AG04449 (cell line): ENCODE results near the gene CAPN5.

Experiments
- CTCF ChIA-PET: fragments of 350-600 bp; formaldehyde crosslinking; extraction: SDS; loops from one replicate; lab custom pipeline; 2021; ENCODE audit warnings: antibody characterized with exemption; lab: Yijun Ruan, JAX
- POLR2A ChIA-PET: fragments of 400-600, 350-600 bp; formaldehyde crosslinking; extraction: SDS; loops from one replicate; lab custom pipeline; 2020; ENCODE audit warnings: antibody characterized with exemption, inconsistent platforms; lab: Yijun Ruan, JAX
- DNase-seq: peaks from one replicate; pipeline ENCODE4 v3.0.0-alpha.2; 2010; ENCODE audit warnings: low read depth, low spot score
- H3K4me3 ChIP-seq: 2 replicates; pipeline ENCODE4 v1.5.1; 2011; ENCODE audit warnings: low read depth, mild to moderate bottlenecking, control low read depth, low read length
- CTCF ChIP-seq: IDR thresholded peaks from one replicate; pipeline ENCODE4 v1.5.1; 2011; ENCODE audit warnings: mild to moderate bottlenecking, moderate library complexity, low read length, control low read depth, inconsistent platforms; ENCODE audit not compliant: insufficient read depth; ENCODE audit errors: missing control alignments

Gene CAPN5

GRCh38 chr11:77035039-77035438, 31.7 kb upstream of the CAPN5 start:
- no peak for DNase-seq
- CTCF ChIA-PET: interaction anchor here (1.1 to 4.3 kb wide), 4 partner anchors 10 to 302 kb away, joined by 3 to 20 read pairs (median 12); no protein-coding TSS in a partner anchor
- H3K4me3 ChIP-seq: no peak overlapping the region
- TF ChIP-seq CTCF: no peak
- POLR2A ChIA-PET: no interaction called here

GRCh38 chr11:77035580-77035979, 31.2 kb upstream of the CAPN5 start:
- ChIA-PET CTCF (interaction anchor here (1.1 to 4.3 kb wide), 6 partner anchors 10 to 302 kb away, joined by 3 to 20 read pairs (median 8); no protein-coding TSS in a partner anchor), POLR2A (no interaction called here)
- TF ChIP-seq CTCF: no peak
- no peak for DNase-seq
- no peak overlapping the region for H3K4me3 ChIP-seq

GRCh38 chr11:77036398-77036797, 30.4 kb upstream of the CAPN5 start:
- no peak for TF ChIP-seq CTCF
- POLR2A ChIA-PET: no interaction called here
- CTCF ChIA-PET: interaction anchor here (1.1 to 4.3 kb wide), 7 partner anchors 9 to 303 kb away, joined by 4 to 20 read pairs (median 6); no protein-coding TSS in a partner anchor
- DNase-seq: no peak
- H3K4me3 ChIP-seq: no peak overlapping the region

GRCh38 chr11:77037057-77037456, 29.7 kb upstream of the CAPN5 start:
- TF ChIP-seq CTCF: no peak
- POLR2A ChIA-PET: no interaction called here
- no peak overlapping the region for H3K4me3 ChIP-seq
- CTCF ChIA-PET: interaction anchor here (1.1 to 4.3 kb wide), 5 partner anchors 10 to 304 kb away, joined by 4 to 20 read pairs (median 6); no protein-coding TSS in a partner anchor
- no peak for DNase-seq

- DNase-seq: no peak
- POLR2A ChIA-PET: no interaction called here
- H3K4me3 ChIP-seq: no peak overlapping the region
- TF ChIP-seq CTCF: no peak
- CTCF ChIA-PET: interaction anchor here (1.0 to 5.5 kb wide), 10 partner anchors 8 to 304 kb away, joined by 3 to 37 read pairs (median 10); no protein-coding TSS in a partner anchor
Observed at GRCh38 chr11:77038029-77038824, 28.5 kb upstream of the CAPN5 start.

GRCh38 chr11:77038825-77039326, 27.9 kb upstream of the CAPN5 start:
- TF ChIP-seq CTCF: no peak
- no peak for DNase-seq
- ChIA-PET POLR2A (no interaction called here), CTCF (interaction anchor here (0.7 to 5.5 kb wide), 17 partner anchors 8 to 509 kb away, joined by 3 to 37 read pairs (median 4); no protein-coding TSS in a partner anchor)
- H3K4me3 ChIP-seq: no peak overlapping the region
